GM23338 (cell line): ENCODE data around the gene G6PD. TPM values are rescaled to one million over a fixed set of nuclear protein-coding genes. Genes with fewer than 3 reads are reported as not detected.

Experiments
- CREB1 ChIP-seq: fragments of 250-450 bp; sonication (Bioruptor Pico); IDR thresholded peaks from 2 replicates; pipeline ENCODE4 v1.5.0; 2020; ENCODE audit warnings: low read depth, mild to moderate bottlenecking, moderate library complexity
- EZH2 ChIP-seq: fragments of 200-600 bp; sonication (generic); IDR thresholded peaks from one replicate; pipeline ENCODE4 v1.8.0; 2017; ENCODE audit warnings: antibody characterized with exemption, mild to moderate bottlenecking, low read depth; ENCODE audit not compliant: unreplicated experiment
- EZH2phosphoT487 ChIP-seq: fragments of 200-600 bp; sonication (generic); IDR thresholded peaks from one replicate; pipeline ENCODE4 v1.8.1; 2018; ENCODE audit warnings: antibody characterized with exemption; ENCODE audit not compliant: unreplicated experiment
- JUNB ChIP-seq: IDR thresholded peaks from one replicate; pipeline ENCODE4 v1.6.1; 2016; ENCODE audit warnings: antibody characterized with exemption; ENCODE audit not compliant: unreplicated experiment
- NANOG ChIP-seq: IDR thresholded peaks from 2 replicates; pipeline ENCODE4 v1.6.1; 2016; ENCODE audit warnings: antibody characterized with exemption, borderline replicate concordance
- STAT1 ChIP-seq: IDR thresholded peaks from one replicate; pipeline ENCODE4 v1.6.1; 2016; ENCODE audit warnings: antibody characterized with exemption; ENCODE audit not compliant: unreplicated experiment
- ZNF331 ChIP-seq: fragments of 250-450 bp; sonication (Bioruptor Pico); IDR thresholded peaks from 2 replicates; pipeline ENCODE4 v1.5.0; 2020; ENCODE audit warnings: low read depth, mild to moderate bottlenecking, moderate library complexity
- polyA plus RNA-seq: library from polyadenylated mRNA; unstranded; fragments of >200 nt; fragmentation: Nextera tagmentation; extraction: Ambion mirVana; gene quantifications from 2 replicates; pipeline ENCODE4 v1.2.1, GENCODE V29; 2016
- total RNA-seq: library from RNA; depleted of rRNA; stranded (reverse); fragments of >200 nt; shearing (Covaris generic); gene quantifications from 2 replicates; pipeline ENCODE4 v1.2.3, GENCODE V29; 2014
- TF ChIP-seq, protein P1 (sequence below): fragments of 250-450 bp; sonication (Bioruptor Pico); IDR thresholded peaks from 2 replicates; pipeline ENCODE4 v1.5.0; 2020; ENCODE audit warnings: mild to moderate bottlenecking, moderate library complexity
- TF ChIP-seq, protein P2 (sequence below), 2 experiments: fragments of 200-600 bp in 1 of 2; sonication (generic) in 1 of 2; conservative IDR thresholded peaks; 2 replicates each; pipeline versions ENCODE4 v1.5.1 to v1.6.1; 2016 to 2017; ENCODE audit warnings: antibody characterized with exemption in 2 of 2, low read depth in 2 of 2, mild to moderate bottlenecking in 2 of 2, moderate library complexity in 1 of 2

The G6PD gene
- total and polyA plus RNA-seq, 2 experiments from 2014 or later: 14.4 to 66.7 TPM

DNA sequence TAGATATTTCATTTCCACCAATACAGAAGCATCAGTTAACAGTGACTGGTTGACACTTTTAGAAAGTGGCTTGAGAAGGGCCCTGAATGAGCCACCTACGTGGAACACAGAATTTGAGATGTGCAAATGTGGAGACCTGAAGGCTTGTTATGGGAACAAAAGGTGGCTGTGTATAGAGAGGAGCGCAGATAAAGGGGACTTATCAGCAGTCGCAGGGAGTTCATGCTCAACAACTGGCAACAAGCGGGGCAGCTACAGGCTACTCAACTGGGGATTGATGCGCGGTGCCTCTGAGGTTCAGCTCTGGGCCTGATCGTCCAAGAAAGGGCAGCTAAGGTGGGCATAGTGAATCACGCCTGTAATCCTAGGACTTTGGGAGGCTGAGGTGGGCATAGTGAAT, 27.3 kb downstream of the G6PD start (continued):
- TF ChIP-seq, protein P1, sequence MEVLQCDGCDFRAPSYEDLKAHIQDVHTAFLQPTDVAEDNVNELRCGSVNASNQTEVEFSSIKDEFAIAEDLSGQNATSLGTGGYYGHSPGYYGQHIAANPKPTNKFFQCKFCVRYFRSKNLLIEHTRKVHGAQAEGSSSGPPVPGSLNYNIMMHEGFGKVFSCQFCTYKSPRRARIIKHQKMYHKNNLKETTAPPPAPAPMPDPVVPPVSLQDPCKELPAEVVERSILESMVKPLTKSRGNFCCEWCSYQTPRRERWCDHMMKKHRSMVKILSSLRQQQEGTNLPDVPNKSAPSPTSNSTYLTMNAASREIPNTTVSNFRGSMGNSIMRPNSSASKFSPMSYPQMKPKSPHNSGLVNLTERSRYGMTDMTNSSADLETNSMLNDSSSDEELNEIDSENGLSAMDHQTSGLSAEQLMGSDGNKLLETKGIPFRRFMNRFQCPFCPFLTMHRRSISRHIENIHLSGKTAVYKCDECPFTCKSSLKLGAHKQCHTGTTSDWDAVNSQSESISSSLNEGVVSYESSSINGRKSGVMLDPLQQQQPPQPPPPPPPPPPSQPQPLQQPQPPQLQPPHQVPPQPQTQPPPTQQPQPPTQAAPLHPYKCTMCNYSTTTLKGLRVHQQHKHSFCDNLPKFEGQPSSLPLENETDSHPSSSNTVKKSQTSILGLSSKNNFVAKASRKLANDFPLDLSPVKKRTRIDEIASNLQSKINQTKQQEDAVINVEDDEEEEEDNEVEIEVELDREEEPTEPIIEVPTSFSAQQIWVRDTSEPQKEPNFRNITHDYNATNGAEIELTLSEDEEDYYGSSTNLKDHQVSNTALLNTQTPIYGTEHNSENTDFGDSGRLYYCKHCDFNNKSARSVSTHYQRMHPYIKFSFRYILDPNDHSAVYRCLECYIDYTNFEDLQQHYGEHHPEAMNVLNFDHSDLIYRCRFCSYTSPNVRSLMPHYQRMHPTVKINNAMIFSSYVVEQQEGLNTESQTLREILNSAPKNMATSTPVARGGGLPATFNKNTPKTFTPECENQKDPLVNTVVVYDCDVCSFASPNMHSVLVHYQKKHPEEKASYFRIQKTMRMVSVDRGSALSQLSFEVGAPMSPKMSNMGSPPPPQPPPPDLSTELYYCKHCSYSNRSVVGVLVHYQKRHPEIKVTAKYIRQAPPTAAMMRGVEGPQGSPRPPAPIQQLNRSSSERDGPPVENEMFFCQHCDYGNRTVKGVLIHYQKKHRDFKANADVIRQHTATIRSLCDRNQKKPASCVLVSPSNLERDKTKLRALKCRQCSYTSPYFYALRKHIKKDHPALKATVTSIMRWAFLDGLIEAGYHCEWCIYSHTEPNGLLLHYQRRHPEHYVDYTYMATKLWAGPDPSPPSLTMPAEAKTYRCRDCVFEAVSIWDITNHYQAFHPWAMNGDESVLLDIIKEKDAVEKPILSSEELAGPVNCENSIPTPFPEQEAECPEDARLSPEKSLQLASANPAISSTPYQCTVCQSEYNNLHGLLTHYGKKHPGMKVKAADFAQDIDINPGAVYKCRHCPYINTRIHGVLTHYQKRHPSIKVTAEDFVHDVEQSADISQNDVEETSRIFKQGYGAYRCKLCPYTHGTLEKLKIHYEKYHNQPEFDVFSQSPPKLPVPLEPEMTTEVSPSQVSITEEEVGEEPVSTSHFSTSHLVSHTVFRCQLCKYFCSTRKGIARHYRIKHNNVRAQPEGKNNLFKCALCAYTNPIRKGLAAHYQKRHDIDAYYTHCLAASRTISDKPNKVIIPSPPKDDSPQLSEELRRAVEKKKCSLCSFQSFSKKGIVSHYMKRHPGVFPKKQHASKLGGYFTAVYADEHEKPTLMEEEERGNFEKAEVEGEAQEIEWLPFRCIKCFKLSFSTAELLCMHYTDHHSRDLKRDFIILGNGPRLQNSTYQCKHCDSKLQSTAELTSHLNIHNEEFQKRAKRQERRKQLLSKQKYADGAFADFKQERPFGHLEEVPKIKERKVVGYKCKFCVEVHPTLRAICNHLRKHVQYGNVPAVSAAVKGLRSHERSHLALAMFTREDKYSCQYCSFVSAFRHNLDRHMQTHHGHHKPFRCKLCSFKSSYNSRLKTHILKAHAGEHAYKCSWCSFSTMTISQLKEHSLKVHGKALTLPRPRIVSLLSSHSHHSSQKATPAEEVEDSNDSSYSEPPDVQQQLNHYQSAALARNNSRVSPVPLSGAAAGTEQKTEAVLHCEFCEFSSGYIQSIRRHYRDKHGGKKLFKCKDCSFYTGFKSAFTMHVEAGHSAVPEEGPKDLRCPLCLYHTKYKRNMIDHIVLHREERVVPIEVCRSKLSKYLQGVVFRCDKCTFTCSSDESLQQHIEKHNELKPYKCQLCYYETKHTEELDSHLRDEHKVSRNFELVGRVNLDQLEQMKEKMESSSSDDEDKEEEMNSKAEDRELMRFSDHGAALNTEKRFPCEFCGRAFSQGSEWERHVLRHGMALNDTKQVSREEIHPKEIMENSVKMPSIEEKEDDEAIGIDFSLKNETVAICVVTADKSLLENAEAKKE (CRISPR knock-in tag): no peak
- TF ChIP-seq EZH2phosphoT487: no peak
- TF ChIP-seq, protein P2, sequence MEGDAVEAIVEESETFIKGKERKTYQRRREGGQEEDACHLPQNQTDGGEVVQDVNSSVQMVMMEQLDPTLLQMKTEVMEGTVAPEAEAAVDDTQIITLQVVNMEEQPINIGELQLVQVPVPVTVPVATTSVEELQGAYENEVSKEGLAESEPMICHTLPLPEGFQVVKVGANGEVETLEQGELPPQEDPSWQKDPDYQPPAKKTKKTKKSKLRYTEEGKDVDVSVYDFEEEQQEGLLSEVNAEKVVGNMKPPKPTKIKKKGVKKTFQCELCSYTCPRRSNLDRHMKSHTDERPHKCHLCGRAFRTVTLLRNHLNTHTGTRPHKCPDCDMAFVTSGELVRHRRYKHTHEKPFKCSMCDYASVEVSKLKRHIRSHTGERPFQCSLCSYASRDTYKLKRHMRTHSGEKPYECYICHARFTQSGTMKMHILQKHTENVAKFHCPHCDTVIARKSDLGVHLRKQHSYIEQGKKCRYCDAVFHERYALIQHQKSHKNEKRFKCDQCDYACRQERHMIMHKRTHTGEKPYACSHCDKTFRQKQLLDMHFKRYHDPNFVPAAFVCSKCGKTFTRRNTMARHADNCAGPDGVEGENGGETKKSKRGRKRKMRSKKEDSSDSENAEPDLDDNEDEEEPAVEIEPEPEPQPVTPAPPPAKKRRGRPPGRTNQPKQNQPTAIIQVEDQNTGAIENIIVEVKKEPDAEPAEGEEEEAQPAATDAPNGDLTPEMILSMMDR (conservative IDR thresholded peaks at IDR 0.05; ENCODE audit: low read depth in 2 of 2): no peak
- TF ChIP-seq CREB1 (CRISPR knock-in tag): no peak
- TF ChIP-seq STAT1: no peak
- no peak for TF ChIP-seq JUNB
- no peak for TF ChIP-seq EZH2
- no peak for TF ChIP-seq NANOG
- TF ChIP-seq ZNF331 (CRISPR knock-in tag): no peak
